Liver (tissue), 3 donors: ENCODE data around the gene TBC1D7.

Source experiments
- EGR1 ChIP-seq, 2 donors: IDR thresholded peaks; 2 replicates each; pipeline ENCODE4 v1.6.1; 2016 to 2018; ENCODE audit warnings: antibody characterized with exemption in 2 of 2, low read depth in 2 of 2
- HNF4G ChIP-seq: IDR thresholded peaks from 2 replicates; pipeline ENCODE4 v1.6.1; 2016; ENCODE audit warnings: antibody characterized with exemption
- JUND ChIP-seq, 2 donors: IDR thresholded peaks; 2 replicates each; pipeline ENCODE4 v1.6.1; 2016; ENCODE audit warnings: antibody characterized with exemption in 2 of 2
- RAD21 ChIP-seq, 2 donors: IDR thresholded peaks; 2 replicates each; pipeline ENCODE4 v1.6.1; 2016; ENCODE audit warnings: antibody characterized with exemption in 2 of 2, mild to moderate bottlenecking in 2 of 2
- SP1 ChIP-seq: IDR thresholded peaks from 2 replicates; pipeline ENCODE4 v1.6.1; 2018; ENCODE audit warnings: antibody characterized with exemption, mild to moderate bottlenecking
- TAF1 ChIP-seq: conservative IDR thresholded peaks from 2 replicates; pipeline ENCODE4 v1.6.1; 2016; ENCODE audit warnings: antibody characterized with exemption, mild to moderate bottlenecking
- YY1 ChIP-seq: IDR thresholded peaks from 2 replicates; pipeline ENCODE4 v1.6.1; 2016; ENCODE audit warnings: antibody characterized with exemption, mild to moderate bottlenecking
- TF ChIP-seq, protein P1 (sequence below): fragments of 150-350 bp; IDR thresholded peaks from 2 replicates; pipeline ENCODE4 v1.5.1; 2017; ENCODE audit warnings: improper control_type of control experiment, low read depth, low read length; ENCODE audit not compliant: missing input control
- TF ChIP-seq, protein P2 (sequence below): IDR thresholded peaks from 2 replicates; pipeline ENCODE4 v1.6.1; 2016; ENCODE audit warnings: antibody characterized with exemption, mild to moderate bottlenecking
- TF ChIP-seq, protein P3 (sequence below): IDR thresholded peaks from 2 replicates; pipeline ENCODE4 v1.6.1; 2016; ENCODE audit warnings: antibody characterized with exemption
- TF ChIP-seq, protein P4 (sequence below): IDR thresholded peaks from 2 replicates; pipeline ENCODE4 v1.6.1; 2016; ENCODE audit warnings: antibody characterized with exemption
- donor health status: healthy.
- donor health status: healthy.

DNA sequence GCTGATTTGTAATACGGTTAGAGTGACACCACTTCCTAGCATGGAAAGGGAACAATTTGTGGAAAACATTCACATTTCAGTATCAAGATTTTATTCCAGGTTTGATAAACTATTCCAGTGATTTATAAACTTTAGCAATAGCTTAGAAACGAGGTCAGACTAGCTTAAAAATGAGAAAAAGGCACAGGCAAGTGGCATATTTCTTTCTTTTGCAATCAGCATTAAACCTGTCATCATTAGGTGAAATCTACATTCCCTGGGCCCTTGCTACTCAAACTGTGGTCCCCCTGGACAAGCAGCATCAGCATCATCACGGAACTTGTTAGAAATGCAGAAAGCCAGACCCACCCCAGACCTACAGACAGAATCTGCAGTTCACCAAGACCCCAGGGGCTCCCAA is 29.9 kb downstream of the TBC1D7 start:
- TF ChIP-seq, protein P1, sequence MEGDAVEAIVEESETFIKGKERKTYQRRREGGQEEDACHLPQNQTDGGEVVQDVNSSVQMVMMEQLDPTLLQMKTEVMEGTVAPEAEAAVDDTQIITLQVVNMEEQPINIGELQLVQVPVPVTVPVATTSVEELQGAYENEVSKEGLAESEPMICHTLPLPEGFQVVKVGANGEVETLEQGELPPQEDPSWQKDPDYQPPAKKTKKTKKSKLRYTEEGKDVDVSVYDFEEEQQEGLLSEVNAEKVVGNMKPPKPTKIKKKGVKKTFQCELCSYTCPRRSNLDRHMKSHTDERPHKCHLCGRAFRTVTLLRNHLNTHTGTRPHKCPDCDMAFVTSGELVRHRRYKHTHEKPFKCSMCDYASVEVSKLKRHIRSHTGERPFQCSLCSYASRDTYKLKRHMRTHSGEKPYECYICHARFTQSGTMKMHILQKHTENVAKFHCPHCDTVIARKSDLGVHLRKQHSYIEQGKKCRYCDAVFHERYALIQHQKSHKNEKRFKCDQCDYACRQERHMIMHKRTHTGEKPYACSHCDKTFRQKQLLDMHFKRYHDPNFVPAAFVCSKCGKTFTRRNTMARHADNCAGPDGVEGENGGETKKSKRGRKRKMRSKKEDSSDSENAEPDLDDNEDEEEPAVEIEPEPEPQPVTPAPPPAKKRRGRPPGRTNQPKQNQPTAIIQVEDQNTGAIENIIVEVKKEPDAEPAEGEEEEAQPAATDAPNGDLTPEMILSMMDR = no peak
- TF ChIP-seq, protein P2, sequence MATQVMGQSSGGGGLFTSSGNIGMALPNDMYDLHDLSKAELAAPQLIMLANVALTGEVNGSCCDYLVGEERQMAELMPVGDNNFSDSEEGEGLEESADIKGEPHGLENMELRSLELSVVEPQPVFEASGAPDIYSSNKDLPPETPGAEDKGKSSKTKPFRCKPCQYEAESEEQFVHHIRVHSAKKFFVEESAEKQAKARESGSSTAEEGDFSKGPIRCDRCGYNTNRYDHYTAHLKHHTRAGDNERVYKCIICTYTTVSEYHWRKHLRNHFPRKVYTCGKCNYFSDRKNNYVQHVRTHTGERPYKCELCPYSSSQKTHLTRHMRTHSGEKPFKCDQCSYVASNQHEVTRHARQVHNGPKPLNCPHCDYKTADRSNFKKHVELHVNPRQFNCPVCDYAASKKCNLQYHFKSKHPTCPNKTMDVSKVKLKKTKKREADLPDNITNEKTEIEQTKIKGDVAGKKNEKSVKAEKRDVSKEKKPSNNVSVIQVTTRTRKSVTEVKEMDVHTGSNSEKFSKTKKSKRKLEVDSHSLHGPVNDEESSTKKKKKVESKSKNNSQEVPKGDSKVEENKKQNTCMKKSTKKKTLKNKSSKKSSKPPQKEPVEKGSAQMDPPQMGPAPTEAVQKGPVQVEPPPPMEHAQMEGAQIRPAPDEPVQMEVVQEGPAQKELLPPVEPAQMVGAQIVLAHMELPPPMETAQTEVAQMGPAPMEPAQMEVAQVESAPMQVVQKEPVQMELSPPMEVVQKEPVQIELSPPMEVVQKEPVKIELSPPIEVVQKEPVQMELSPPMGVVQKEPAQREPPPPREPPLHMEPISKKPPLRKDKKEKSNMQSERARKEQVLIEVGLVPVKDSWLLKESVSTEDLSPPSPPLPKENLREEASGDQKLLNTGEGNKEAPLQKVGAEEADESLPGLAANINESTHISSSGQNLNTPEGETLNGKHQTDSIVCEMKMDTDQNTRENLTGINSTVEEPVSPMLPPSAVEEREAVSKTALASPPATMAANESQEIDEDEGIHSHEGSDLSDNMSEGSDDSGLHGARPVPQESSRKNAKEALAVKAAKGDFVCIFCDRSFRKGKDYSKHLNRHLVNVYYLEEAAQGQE = no peak
- TF ChIP-seq, protein P3, sequence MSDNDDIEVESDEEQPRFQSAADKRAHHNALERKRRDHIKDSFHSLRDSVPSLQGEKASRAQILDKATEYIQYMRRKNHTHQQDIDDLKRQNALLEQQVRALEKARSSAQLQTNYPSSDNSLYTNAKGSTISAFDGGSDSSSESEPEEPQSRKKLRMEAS = no peak
- TF ChIP-seq SP1 (no peak), HNF4G (no peak), RAD21 (IDR thresholded peaks at IDR 0.05) (no peak), EGR1 (IDR thresholded peaks at IDR 0.05; ENCODE audit: low read depth in 2 of 2) (no peak), YY1 (no peak), JUND (IDR thresholded peaks at IDR 0.05) (no peak), TAF1 (no peak)
- TF ChIP-seq, protein P4, sequence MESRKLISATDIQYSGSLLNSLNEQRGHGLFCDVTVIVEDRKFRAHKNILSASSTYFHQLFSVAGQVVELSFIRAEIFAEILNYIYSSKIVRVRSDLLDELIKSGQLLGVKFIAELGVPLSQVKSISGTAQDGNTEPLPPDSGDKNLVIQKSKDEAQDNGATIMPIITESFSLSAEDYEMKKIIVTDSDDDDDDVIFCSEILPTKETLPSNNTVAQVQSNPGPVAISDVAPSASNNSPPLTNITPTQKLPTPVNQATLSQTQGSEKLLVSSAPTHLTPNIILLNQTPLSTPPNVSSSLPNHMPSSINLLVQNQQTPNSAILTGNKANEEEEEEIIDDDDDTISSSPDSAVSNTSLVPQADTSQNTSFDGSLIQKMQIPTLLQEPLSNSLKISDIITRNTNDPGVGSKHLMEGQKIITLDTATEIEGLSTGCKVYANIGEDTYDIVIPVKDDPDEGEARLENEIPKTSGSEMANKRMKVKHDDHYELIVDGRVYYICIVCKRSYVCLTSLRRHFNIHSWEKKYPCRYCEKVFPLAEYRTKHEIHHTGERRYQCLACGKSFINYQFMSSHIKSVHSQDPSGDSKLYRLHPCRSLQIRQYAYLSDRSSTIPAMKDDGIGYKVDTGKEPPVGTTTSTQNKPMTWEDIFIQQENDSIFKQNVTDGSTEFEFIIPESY = no peak
